Right lung (tissue), 10 donors: ENCODE results near the gene IKZF2. TPM values are rescaled to one million over a fixed set of nuclear protein-coding genes. Genes with fewer than 3 reads are reported as not detected.
A peak's percentile ranks its signal among the peaks of the same experiment; 100 is the strongest.

Experiments
- DNase-seq, 2 donors: peaks; one replicate each; pipeline ENCODE4 v3.0.0-alpha.2; 2013
- long read RNA-seq, 8 donors: transcript quantifications; one replicate each; lab custom pipeline, GENCODE V29; 2026
- polyA plus RNA-seq, 5 donors: library from polyadenylated mRNA; unstranded; fragments of 120-200 nt; gene quantifications; one replicate each; pipeline versions ENCODE4 v1.2.1 to v1.2.3, GENCODE V29; 2013; ENCODE audit warnings: inconsistent platforms in 1 of 5, low replicate concordance in 1 of 5; ENCODE audit not compliant: insufficient read length in 5 of 5, insufficient read depth in 1 of 5

IKZF2 gene
- polyA plus RNA-seq, result 10 to 100 TPM in 4 of 5 donors, 1 to 10 TPM in 1; 5.7 to 15.5 (median 14.7) TPM
- long read RNA-seq, donor 1, result 0 reads
- long read RNA-seq, donor 2, partial matches to known transcripts, result 0 of 1 reads
- long read RNA-seq, donor 2, other reads (novel, unspliced or antisense), result 0 of 1 reads
- long read RNA-seq, donor 3, partial matches to known transcripts, result 213 of 220 reads
- long read RNA-seq, donor 3, other reads (novel, unspliced or antisense), result 7 of 220 reads
- long read RNA-seq, donor 4, result 0 reads
- long read RNA-seq, donor 5, result 0 reads
- long read RNA-seq, donor 6, result 0 reads
- long read RNA-seq, donor 7, result 0 reads
- long read RNA-seq, donor 8, partial matches to known transcripts, result 0 of 1 reads
- long read RNA-seq, donor 8, other reads (novel, unspliced or antisense), result 0 of 1 reads

DNA sequence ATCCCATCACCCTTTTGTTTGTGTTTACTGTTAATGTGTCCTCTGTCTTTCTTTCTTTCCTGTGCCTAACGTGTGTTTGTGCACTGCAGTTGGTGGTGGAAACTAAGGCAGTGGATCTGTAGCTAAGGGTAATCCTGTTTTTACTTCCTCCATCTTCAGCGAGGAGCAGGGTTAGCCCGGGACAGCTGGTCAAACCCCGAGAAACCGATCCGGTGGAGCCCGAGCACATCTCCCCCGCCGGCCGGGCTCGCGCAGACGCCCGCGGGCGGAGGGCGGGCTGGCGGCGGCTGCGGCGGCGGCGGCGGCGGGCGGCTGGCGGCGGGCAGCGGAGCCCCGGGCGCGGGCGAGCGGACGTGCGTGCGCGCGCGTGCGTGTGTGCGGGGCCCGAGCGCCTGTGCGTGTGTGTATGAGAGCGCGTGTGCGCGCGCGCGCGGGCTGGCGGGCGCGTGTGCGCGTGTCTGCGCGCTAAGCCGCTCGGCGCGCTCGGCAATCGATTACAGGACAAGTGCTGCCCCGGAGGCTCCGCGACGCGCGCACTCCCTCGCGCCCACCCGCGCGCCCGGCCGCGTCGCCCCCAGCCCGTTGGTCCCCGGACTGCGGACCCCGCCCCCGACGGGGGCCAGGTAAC is at the start of gene IKZF2:
Gene IKZF2, minus strand, starts transcription at position 176 of the 628 bp plus-strand sequence. CDS start 2,983 bp downstream, outside the sequence.
- peak; percentile 87 to 88 for DNase-seq

DNA sequence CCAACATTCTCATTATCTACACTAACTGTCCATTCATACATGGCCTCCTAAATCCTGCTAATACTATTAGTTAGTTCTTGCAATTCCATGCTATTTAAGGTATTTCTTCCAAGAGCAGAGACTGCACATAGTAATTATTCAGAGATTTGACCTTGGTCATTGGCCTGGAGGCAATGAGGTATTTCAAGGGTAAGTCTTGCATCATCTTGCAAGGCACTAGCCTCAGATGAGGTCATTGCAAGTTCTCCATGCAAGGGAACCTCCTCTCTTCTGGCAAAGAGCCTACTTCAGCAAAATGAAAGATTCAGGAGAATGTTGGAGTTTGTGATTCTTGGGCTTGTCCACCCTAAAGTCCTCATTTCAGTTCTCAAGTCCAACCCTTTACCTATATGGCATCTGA is 48.5 kb upstream of the IKZF2 start:
- DNase-seq, result no peak

DNA sequence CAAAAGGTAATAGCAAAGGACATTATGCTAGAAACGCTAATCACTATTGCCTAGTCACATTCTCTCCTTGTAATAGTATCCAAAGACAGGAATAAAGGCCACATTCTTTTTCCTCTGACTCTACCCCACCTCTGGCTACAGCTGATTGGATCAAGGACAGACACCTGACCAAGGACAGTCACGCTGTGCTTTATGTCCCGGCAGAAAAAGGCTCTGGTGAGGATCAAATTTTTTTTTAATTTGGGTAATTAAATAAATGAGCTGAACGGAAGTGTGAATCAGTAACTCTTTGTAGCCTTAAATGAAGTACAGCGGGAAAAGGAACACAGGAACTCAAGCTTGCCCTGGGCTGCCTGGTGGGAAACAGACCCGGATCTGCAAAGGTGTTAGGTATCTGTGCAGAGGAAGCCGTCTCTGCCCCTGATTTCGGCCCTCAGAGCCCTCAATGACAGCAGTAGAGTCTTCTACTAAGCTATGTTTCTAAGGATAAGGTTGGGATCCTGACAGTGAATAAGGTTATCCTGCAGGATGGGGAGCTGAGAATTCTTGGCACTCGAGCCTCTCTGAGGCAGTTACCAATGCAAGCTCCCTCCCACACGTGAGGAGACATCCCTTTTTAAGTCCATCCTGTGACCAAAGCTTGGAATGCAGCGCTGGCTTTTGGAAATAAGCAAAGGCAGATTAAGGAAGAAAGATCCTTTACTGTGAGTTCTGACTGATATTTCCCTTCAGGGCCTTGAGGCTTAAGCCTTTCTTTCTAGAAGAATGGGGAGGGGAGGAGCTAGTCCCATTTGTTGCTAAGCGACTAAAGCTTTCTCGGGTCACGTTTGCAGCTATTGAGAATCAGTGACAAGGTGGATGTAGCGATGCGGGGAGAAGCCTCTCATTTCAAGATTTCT is 37.8 kb upstream of the IKZF2 start:
- DNase-seq, result peak in 1 of 2 donors; percentile 5

DNA sequence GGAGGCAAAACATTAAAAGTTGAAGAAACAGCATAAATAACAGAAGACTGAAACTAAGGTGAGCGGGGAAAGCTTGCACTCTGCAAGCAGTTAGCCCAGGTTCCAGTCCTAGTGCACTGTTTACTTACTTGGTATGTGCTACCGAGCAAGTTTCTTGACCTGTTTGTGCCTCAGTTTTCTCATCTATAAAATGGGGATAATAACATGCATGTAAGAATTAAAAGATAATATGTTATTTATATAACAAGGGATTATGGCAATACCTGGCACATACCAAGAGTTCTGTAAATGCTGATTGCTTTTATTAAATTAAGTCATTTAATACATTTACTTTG is 37.1 kb upstream of the IKZF2 start:
- no peak for DNase-seq

DNA sequence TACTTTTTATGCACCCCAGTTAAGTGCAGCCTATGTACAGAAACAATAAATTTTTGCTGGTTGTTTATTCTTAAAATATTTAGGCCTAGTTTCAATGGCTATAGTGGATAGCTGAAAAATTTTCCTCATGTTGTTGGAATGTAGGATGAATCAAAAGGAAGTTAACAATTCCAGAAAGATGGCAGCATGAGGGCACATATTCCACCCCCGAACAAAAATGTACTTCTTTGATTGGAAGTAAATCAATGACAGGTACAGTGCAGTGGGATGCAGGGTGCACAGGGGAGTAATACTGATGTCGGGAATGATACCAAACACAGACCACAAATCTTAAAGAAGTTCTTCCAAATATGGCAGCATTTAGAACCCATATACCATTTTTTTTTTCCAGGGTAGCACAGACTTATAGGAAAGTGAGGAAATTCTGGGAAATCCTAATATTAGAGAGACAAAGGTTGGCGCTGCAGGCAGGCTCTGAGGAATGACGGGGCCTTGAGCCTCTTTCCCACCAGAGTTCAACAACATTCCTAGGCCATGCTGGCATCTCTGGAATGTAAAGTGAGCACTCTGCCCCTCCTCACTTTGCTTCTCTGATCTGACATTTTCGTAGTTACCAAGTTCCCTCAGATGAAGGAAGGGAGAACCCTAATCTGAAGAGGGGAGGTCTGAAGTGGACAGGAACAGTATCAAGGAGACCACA is 36.6 kb upstream of the IKZF2 start:
- DNase-seq, result peak; percentile 10 to 17

DNA sequence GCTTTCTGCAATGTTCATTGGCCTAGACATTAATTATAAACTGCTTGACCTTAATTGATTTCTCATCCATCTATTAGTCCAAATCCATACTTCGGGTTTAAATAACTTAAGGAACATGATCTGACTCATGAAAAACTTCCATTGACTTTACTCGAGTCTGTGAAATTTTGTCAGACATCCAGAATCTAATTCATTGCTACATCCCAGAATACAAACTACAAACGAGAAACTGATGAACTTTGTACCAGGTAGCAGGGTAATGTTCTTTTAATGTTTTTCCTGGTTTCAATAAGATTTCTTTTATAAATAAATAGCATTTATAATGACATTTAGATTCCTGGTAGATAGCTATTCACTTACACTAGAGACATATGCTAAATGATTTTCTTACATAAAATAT is 36.0 kb upstream of the IKZF2 start:
- DNase-seq, result no peak

DNA sequence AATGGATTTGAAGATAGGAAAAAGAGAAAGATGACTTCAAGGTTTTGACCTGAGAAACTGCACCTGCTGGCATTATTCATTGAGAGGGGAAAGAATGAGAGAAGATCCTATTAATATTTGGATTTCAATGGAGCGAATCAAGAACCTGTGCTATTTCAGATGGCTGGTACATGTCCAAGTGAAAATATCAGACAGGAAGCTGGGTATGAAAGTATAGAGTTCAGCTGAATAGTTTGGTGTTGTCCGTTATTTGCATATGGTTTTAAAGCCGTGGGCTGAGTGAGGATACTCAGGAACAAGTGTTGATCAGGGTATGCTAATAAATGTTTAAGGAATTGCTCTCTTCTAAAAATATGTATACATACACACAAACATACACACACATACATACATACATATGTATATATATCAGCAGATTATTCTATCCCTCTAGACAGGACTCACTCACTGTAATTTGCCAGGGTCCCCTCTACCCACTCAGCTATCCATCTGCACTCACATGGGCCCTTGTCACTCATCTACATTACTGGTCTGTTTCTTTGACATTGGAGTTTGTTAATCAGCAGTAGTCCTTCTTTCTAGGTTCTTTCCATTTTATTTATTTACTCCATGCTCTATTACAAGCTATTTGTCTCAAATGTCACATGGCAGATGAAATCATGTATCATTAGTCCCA is 33.9 kb upstream of the IKZF2 start:
- DNase-seq, result no peak

DNA sequence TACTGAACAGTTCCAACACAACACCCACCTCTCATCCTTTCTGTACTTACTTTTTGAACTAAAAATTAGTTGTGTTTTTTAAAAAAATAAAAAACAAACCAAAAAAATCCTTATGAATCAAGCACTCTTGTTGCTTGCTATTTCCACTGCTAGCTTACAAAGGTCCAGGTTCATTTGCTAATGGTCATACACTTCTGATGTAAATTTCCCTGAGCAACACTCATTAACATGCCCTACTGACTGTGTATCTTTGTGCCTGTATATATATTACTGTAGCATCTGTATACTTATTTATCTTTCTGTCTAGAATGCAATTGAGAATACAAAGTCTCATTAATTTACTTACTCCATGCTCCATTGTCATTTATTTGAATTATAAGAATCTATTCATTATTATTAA is 30.3 kb upstream of the IKZF2 start:
- DNase-seq, result no peak

DNA sequence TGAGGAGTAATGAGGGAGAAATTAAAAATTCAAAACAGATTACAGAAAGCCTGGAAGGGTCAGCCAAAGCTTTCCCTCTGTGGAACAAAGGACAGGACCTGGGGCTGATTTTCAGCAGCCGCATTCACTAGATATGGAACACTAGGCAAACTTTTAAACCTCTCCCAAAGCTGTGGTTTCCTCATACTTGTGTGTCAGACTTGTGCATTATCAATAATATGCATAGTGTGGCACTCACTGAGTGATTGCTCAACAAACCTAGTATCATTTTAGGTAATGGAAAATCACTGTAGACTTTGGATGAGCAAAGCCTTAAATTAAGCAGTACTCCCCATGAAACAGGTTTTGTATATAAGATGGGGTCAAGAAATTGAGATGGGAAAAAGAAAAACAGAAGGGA is 26.3 kb upstream of the IKZF2 start:
- DNase-seq, result no peak

DNA sequence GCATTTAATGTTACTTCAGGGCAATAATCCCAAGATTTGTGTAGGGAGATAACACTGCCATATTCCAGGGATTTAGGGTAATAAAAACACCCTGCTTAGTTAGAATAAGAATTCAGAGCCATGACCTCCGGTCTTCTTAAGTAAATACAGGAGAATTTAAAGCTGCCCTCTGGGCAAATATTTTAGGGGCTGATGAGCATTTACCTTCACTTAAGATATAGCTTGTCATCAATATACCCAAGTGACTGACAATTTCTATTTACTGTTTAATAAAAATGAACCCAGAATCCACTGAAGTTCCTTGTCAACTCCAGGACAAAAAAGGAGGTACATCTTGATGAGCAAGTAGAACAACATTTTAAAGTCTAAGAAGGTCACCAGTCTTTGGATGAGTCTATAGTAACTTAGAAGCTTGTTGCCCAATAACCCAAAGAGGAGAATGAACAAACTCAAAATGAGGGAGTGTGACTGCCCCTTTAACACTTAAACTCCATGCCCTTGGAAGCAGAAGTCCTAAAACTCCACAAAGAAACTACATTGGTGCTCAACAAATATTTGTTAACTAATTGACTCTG is 24.3 kb upstream of the IKZF2 start:
- no peak for DNase-seq

DNA sequence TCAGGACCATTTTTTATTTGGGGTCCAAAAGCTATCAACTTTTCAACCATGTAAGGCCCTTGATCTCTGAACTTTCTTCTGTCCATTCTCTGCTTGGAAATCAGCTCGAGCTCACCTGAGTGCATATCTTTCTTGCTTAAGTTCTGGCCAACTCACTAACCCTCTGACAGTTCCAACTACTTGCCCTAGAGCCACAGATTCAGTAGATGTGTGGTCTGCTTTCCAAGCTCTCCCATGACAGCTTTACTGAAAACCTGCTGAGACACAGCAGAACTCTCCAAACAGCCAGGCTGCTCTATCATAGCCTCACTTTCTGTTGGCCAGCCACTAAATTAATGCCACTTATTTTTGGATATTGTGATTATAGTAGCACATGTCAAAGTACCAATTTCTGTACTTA is 21.2 kb upstream of the IKZF2 start:
- no peak for DNase-seq

DNA sequence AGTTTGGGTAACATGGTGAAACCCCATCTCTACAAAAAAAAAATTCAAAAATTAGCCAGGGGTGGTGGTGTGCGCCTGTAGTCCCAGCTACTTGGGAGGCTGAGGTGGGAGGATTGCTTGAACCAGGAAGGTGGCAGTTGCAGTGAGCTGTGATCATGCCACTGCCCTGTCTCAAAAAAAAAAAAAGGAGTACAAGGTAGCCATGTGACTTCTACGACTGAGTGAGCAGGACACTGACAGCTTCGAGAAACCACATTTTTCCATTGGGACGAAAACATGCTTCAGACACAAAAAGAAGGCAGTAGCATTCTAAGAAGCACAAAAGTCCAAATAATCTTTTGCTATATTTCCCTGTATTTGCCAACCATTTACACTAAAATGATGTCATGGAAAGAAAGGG is 19.7 kb upstream of the IKZF2 start:
- no peak for DNase-seq

DNA sequence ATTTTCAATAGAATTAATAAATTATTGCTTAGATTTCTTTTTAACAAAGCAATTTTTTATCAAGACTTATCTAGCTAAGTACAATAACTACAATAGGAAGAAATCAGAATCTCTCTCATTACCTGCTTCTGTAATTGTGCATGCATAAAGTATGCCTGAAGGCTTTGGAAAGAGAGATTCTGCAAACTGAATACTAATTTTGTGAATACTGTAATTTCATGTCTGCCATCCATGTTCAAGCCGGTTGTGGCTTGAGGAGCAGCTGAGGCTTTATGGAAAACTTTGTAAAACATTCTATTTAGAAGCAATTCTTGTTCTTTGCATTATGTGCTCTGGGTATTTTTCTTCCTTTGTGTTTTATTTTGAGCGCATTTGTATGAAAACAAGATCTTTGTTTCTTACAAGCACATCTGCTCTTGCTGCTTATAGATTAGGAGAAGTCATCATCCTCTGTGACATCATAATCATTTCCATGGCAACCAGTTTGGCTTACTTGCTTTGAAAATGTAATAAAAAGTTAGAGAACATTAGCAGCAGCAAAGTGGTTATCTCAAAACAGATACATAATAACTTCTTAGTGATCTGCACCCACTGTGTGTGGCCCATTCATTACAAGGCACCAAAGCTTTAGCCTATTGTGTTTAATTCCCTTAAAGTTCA is 16.0 kb upstream of the IKZF2 start:
- no peak for DNase-seq

DNA sequence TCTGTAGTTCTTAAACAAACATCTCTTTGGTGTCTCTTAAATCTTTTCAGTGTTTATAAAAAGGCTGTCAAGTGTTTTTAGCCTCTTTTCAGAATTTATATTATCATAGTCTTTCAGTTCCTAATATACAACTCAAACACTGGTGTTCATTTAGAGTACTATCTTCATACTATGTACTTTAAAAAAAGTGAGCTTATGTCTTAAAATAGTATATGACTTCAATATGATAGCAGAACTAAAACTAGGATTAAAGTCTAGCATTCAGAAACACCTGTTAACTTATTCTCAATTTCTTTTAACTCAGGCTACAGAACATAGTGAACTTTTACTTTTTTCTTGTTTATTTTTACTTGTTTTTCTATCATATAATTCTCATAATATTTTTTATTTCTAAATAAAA is 14.7 kb upstream of the IKZF2 start:
- no peak for DNase-seq

DNA sequence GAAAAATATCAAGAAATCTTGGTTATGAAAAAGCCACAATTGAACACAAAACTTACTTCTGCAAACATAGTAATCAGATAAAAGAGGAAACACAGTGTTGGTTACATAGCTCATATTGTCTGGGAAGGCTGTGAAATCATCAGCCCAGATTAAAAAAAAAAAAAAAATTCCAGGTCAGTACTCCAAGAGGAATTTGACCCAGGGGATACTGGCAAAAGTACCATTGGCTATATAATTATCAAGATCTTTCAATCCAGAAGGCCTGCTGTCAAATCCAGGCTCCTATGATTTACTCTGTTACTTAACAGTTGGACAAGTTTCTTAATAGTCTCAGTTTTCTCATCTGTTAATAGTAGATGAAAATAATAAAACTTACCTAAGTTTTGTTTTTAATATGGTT is 12.9 kb upstream of the IKZF2 start:
- no peak for DNase-seq

DNA sequence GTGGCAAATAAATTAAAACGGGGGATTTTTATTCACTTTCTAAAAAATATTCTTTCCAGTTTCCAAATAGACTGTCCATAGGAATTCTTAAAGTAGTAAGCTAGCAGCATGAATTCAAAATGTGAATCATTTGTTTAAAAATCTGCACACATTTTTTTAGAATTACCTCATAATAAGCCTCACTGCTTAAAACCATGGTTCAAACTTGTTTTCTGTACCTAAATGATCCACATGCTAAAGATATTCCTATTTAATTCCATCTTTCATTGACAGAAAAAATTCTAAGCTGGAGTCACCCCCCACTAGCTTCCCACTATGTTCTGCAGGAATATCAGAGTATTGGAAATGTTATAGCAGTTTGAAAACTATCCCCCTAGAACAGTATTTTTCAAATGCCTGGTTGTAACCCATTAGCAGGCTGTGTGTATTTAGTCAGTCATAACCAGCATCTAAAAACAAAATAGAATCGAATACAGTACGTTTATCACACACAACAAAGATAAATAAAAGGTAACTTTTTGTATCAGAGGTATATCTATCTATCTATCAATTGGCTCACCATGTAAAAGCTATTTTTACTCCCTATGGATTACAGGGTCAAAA is 11.2 kb upstream of the IKZF2 start:
- no peak for DNase-seq

DNA sequence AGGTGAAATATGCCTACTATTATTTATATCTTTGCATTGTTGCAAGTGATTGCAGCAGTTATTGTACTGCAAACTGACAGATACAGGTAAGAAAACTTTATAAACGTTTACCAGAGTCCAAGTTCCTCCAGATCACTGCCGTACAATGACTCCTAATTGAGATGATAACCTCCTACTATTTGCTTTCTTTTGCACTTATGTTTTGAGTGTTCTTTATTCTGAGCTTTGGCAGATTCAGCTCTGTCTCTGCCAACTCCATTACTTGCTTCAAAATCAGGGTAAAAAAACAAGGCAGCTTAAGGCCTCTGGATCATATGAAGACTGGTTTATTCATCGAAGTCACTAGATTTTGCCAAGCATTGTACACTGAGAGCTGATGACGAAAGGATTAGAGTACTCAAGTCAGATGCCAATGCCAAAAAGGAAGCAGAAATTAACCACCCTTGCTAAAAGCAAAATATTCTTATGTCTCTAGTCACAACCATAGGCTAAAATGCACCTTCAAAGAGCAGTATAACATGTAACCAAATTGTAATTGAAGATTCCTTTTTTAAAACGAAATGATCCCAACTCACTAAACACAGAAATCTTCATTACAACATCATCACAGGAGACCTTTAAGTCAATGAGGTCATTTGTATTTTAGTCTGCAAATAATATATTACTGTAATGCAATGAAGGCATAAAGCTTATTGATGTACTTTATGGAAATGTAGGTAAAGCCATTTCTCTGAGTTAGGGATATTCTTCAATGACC is 10.5 kb upstream of the IKZF2 start:
- no peak for DNase-seq

DNA sequence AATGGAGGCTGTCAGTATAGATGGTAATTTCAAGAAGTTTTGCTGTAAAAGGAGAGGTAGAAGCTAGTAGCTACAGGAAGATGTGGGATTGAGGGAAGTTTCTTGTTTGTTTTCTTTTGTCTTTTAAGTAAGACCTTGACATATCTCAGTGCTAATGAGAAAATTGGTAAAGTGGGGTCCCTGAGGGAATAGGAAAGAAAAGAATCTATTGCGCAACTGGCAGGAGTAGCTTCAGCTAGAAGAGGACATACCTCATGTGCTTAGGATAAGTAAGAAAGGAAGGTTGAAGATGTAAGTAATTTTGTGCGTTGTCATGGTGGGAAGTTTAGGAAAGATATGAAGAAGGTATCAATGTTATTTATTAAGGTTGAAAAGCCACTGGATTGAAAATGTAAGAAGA is 8.4 kb upstream of the IKZF2 start:
- DNase-seq, result no peak

DNA sequence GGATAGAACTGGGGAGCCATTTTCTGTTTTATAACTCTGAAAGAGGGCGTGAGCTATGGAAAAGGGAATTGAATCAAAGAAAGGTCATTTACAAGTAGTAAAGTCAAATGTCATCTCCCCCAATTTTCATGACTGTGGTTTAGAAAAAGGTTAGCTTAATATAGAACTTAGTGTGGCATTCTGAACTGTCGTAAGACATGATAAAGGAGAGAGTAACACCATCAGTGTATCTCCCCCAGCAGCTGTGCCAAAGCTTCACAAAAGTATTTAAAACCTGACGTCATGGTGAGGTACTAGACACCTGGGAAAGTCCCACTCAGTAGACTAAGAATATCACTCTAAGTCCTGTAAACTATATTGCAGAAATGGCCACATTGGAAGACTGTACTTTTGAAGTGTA is 5.8 kb upstream of the IKZF2 start:
- no peak for DNase-seq
